Measurements from ENCODE around the gene ITGB7.

ITGB7 gene

GRCh38 chr12:53201177-53201541 is 5.9 kb downstream of the ITGB7 start:
- TF ChIP-seq GATA2 (IDR thresholded peaks at IDR 0.05; ENCODE audit: low read depth, low read length) = no peak
- TF ChIP-seq GATA3 (IDR thresholded peaks at IDR 0.05; ENCODE audit: low read depth, low read length) = no peak

- TF ChIP-seq GATA3 (IDR thresholded peaks at IDR 0.05; ENCODE audit: low read depth, low read length) = no peak
- no peak for TF ChIP-seq GATA2 (IDR thresholded peaks at IDR 0.05; ENCODE audit: low read depth, low read length)
Observed at GRCh38 chr12:53200458-53201176, 6.4 kb downstream of the ITGB7 start.

GRCh38 chr12:53200107-53200457 is 7.0 kb downstream of the ITGB7 start:
- TF ChIP-seq GATA3 (IDR thresholded peaks at IDR 0.05; ENCODE audit: low read depth, low read length) (no peak), GATA2 (IDR thresholded peaks at IDR 0.05; ENCODE audit: low read depth, low read length) (no peak)

GRCh38 chr12:53199700-53200099 is 7.4 kb downstream of the ITGB7 start:
- TF ChIP-seq GATA2 (IDR thresholded peaks at IDR 0.05; ENCODE audit: low read depth, low read length) (no peak), GATA3 (IDR thresholded peaks at IDR 0.05; ENCODE audit: low read depth, low read length) (no peak)

- TF ChIP-seq GATA3 (IDR thresholded peaks at IDR 0.05; ENCODE audit: low read depth, low read length) (no peak), GATA2 (IDR thresholded peaks at IDR 0.05; ENCODE audit: low read depth, low read length) (no peak)
Observed at GRCh38 chr12:53198486-53199110, 8.5 kb downstream of the ITGB7 start.

- no peak for TF ChIP-seq GATA3 (IDR thresholded peaks at IDR 0.05; ENCODE audit: low read depth, low read length)
- TF ChIP-seq GATA2 (IDR thresholded peaks at IDR 0.05; ENCODE audit: low read depth, low read length) = no peak
Observed at GRCh38 chr12:53197011-53197640, 9.9 kb downstream of the ITGB7 start.

GRCh38 chr12:53196486-53196885 is 10.6 kb downstream of the ITGB7 start:
- TF ChIP-seq GATA3 (IDR thresholded peaks at IDR 0.05; ENCODE audit: low read depth, low read length) (no peak), GATA2 (IDR thresholded peaks at IDR 0.05; ENCODE audit: low read depth, low read length) (no peak)

GRCh38 chr12:53195516-53196420 is 11.3 kb downstream of the ITGB7 start:
- TF ChIP-seq GATA2 (IDR thresholded peaks at IDR 0.05; ENCODE audit: low read depth, low read length) (no peak), GATA3 (IDR thresholded peaks at IDR 0.05; ENCODE audit: low read depth, low read length) (no peak)

- TF ChIP-seq GATA2 (IDR thresholded peaks at IDR 0.05; ENCODE audit: low read depth, low read length) (no peak), GATA3 (IDR thresholded peaks at IDR 0.05; ENCODE audit: low read depth, low read length) (no peak)
Observed at GRCh38 chr12:53194973-53195372, 12.1 kb downstream of the ITGB7 start.

- TF ChIP-seq GATA3 (IDR thresholded peaks at IDR 0.05; ENCODE audit: low read depth, low read length) (no peak), GATA2 (IDR thresholded peaks at IDR 0.05; ENCODE audit: low read depth, low read length) (no peak)
Observed at GRCh38 chr12:53193985-53194716, 12.9 kb downstream of the ITGB7 start.

GRCh38 chr12:53193040-53193439 is 14.0 kb downstream of the ITGB7 start:
- TF ChIP-seq GATA3 (IDR thresholded peaks at IDR 0.05; ENCODE audit: low read depth, low read length) (no peak), GATA2 (IDR thresholded peaks at IDR 0.05; ENCODE audit: low read depth, low read length) (no peak)

GRCh38 chr12:53192531-53193021 is 14.5 kb downstream of the ITGB7 start:
- TF ChIP-seq GATA2 (IDR thresholded peaks at IDR 0.05; ENCODE audit: low read depth, low read length) (no peak), GATA3 (IDR thresholded peaks at IDR 0.05; ENCODE audit: low read depth, low read length) (no peak)

GRCh38 chr12:53191885-53192530 is 15.0 kb downstream of the ITGB7 start:
- TF ChIP-seq GATA2 (IDR thresholded peaks at IDR 0.05; ENCODE audit: low read depth, low read length) (no peak), GATA3 (IDR thresholded peaks at IDR 0.05; ENCODE audit: low read depth, low read length) (no peak)

Data from SH-SY5Y (cell line).